Osteocyte (in vitro differentiated cells): ENCODE results near the gene TUBA3D. TPM values are rescaled to one million over a fixed set of nuclear protein-coding genes. Genes with fewer than 3 reads are reported as not detected.
"Not testable (repeated sequence)": the region's sequence is repeated elsewhere in the genome, so short reads cannot be mapped to it uniquely, and the experiment has no call there.

ENCODE experiments used
- DNase-seq: peaks from one replicate; pipeline ENCODE4 v3.0.0; 2021; ENCODE audit warnings: mixed read lengths; ENCODE audit not compliant: unreplicated experiment; ENCODE audit errors: extremely low spot score
- H3K27ac Mint-ChIP-seq: one replicate; pipeline ENCODE4 v1.8.0; 2021; ENCODE audit warnings: mild to moderate bottlenecking, mixed read lengths; ENCODE audit not compliant: unreplicated experiment
- H3K27me3 Mint-ChIP-seq: one replicate; pipeline ENCODE4 v1.8.0; 2021; ENCODE audit warnings: mixed read lengths; ENCODE audit not compliant: unreplicated experiment
- H3K36me3 Mint-ChIP-seq: one replicate; pipeline ENCODE4 v1.8.0; 2021; ENCODE audit warnings: mixed read lengths; ENCODE audit not compliant: unreplicated experiment
- H3K4me1 Mint-ChIP-seq: one replicate; pipeline ENCODE4 v1.8.0; 2021; ENCODE audit warnings: mixed read lengths; ENCODE audit not compliant: unreplicated experiment
- H3K4me3 Mint-ChIP-seq: one replicate; pipeline ENCODE4 v1.8.0; 2021; ENCODE audit warnings: mild to moderate bottlenecking, moderate library complexity, mixed read lengths; ENCODE audit not compliant: unreplicated experiment
- H3K9me3 Mint-ChIP-seq: one replicate; pipeline ENCODE4 v1.8.0; 2021; ENCODE audit warnings: mixed read lengths; ENCODE audit not compliant: unreplicated experiment
- CTCF ChIP-seq: fragments of 200-600 bp; sonication (generic); IDR thresholded peaks from 2 replicates; pipeline ENCODE4 v1.5.0; 2021; ENCODE audit warnings: antibody characterized with exemption, mild to moderate bottlenecking, moderate library complexity
- total RNA-seq: library from RNA; stranded (reverse); gene quantifications from 2 replicates; pipeline ENCODE4 v1.2.1, GENCODE V29; 2021

Gene TUBA3D
- total RNA-seq, 1 donor from 2014 or later: not detected

GRCh38 chr2:131509615-131510014 lies 33.7 kb downstream of the TUBA3D start:
- no peaks in the 10 kb centered on the region for H3K4me1 Mint-ChIP-seq
- peaks cover 20% of the 10 kb centered on the region for H3K36me3 Mint-ChIP-seq
- DNase-seq: no peak
- no peaks in the 10 kb centered on the region for H3K27me3 Mint-ChIP-seq
- no peak overlapping the region for H3K4me3 Mint-ChIP-seq
- no peak for TF ChIP-seq CTCF
- no peaks in the 10 kb centered on the region for H3K9me3 Mint-ChIP-seq
- no peak overlapping the region for H3K27ac Mint-ChIP-seq

GRCh38 chr2:131511291-131511968 lies 35.5 kb downstream of the TUBA3D start:
- H3K36me3 Mint-ChIP-seq: peaks cover 13% of the 10 kb centered on the region
- not testable (repeated sequence) for H3K27me3 Mint-ChIP-seq, DNase-seq, H3K4me1 Mint-ChIP-seq, H3K27ac Mint-ChIP-seq, H3K9me3 Mint-ChIP-seq, H3K4me3 Mint-ChIP-seq

- H3K9me3 Mint-ChIP-seq, H3K4me1 Mint-ChIP-seq, H3K4me3 Mint-ChIP-seq, H3K27me3 Mint-ChIP-seq, DNase-seq, H3K27ac Mint-ChIP-seq: not testable (repeated sequence)
- peaks cover 16% of the 10 kb centered on the region for H3K36me3 Mint-ChIP-seq
Observed at GRCh38 chr2:131511969-131512870, 36.3 kb downstream of the TUBA3D start.

- not testable (repeated sequence) for DNase-seq, H3K27me3 Mint-ChIP-seq, H3K27ac Mint-ChIP-seq, H3K9me3 Mint-ChIP-seq, H3K4me1 Mint-ChIP-seq, H3K4me3 Mint-ChIP-seq
- H3K36me3 Mint-ChIP-seq: peaks cover 16% of the 10 kb centered on the region
Observed at GRCh38 chr2:131514408-131515166, 38.7 kb downstream of the TUBA3D start.

GRCh38 chr2:131515235-131515634 lies 39.3 kb downstream of the TUBA3D start:
- H3K27me3 Mint-ChIP-seq, H3K9me3 Mint-ChIP-seq: not testable (repeated sequence)
- peaks cover 17% of the 10 kb centered on the region for H3K36me3 Mint-ChIP-seq

GRCh38 chr2:131516011-131516410 lies 40.1 kb downstream of the TUBA3D start:
- no peaks in the 10 kb centered on the region for H3K4me1 Mint-ChIP-seq
- no peak for TF ChIP-seq CTCF
- H3K36me3 Mint-ChIP-seq: peaks cover 17% of the 10 kb centered on the region
- H3K27me3 Mint-ChIP-seq: no peaks in the 10 kb centered on the region
- no peak for DNase-seq
- no peak overlapping the region for H3K27ac Mint-ChIP-seq
- H3K4me3 Mint-ChIP-seq: no peak overlapping the region
- H3K9me3 Mint-ChIP-seq: no peaks in the 10 kb centered on the region

More at GRCh38 chr2:131515235-131515634, 39.3 kb downstream of the TUBA3D start:
- DNase-seq, H3K4me3 Mint-ChIP-seq, H3K27ac Mint-ChIP-seq, H3K4me1 Mint-ChIP-seq: not testable (repeated sequence)

GRCh38 chr2:131516621-131517020 lies 40.7 kb downstream of the TUBA3D start:
- DNase-seq, H3K27ac Mint-ChIP-seq, H3K9me3 Mint-ChIP-seq, H3K4me1 Mint-ChIP-seq, H3K4me3 Mint-ChIP-seq, H3K27me3 Mint-ChIP-seq: not testable (repeated sequence)
- peaks cover 17% of the 10 kb centered on the region for H3K36me3 Mint-ChIP-seq
